Trophoblast cell (in vitro differentiated cells and primary cell): ENCODE data around the gene RCBTB2.

Source experiments
- DNase-seq, 2 donors: peaks; one replicate each; pipeline ENCODE4 v3.0.0-alpha.2; 2016
- H2AFZ ChIP-seq: 2 replicates; pipeline ENCODE4 v1.6.1; 2013; ENCODE audit warnings: low read length, moderate library complexity, mild to moderate bottlenecking; ENCODE audit not compliant: insufficient read depth, poor library complexity
- H2AK5ac ChIP-seq: 2 replicates; pipeline ENCODE4 v1.6.1; 2013; ENCODE audit warnings: mild to moderate bottlenecking, low read length
- H2BK120ac ChIP-seq: 2 replicates; pipeline ENCODE4 v1.6.1; 2013; ENCODE audit warnings: low read length, mild to moderate bottlenecking, moderate library complexity; ENCODE audit not compliant: insufficient read depth, poor library complexity
- H2BK12ac ChIP-seq: 2 replicates; pipeline ENCODE4 v1.6.1; 2013; ENCODE audit warnings: mild to moderate bottlenecking, low read length, moderate library complexity
- H2BK5ac ChIP-seq: 2 replicates; pipeline ENCODE4 v1.6.1; 2013; ENCODE audit warnings: low read length, low read depth, moderate library complexity, mild to moderate bottlenecking; ENCODE audit not compliant: poor library complexity
- H3K14ac ChIP-seq: 2 replicates; pipeline ENCODE4 v1.6.1; 2013; ENCODE audit warnings: mild to moderate bottlenecking, low read length
- H3K18ac ChIP-seq: 2 replicates; pipeline ENCODE4 v1.6.1; 2013; ENCODE audit warnings: mild to moderate bottlenecking, low read length
- H3K23ac ChIP-seq: 2 replicates; pipeline ENCODE4 v1.6.1; 2013; ENCODE audit warnings: low read length
- H3K27ac ChIP-seq: 2 replicates; pipeline ENCODE4 v1.5.1; 2013; ENCODE audit warnings: low read depth, mild to moderate bottlenecking, inconsistent platforms, low read length, moderate library complexity
- H3K27me3 ChIP-seq: 2 replicates; pipeline ENCODE4 v1.6.1; 2013; ENCODE audit warnings: inconsistent platforms, mild to moderate bottlenecking, low read length, moderate library complexity; ENCODE audit not compliant: insufficient read depth
- H3K36me3 ChIP-seq, 2 experiments: 1 replicate in 1 of 2; 2 replicates in 1 of 2; pipeline ENCODE4 v1.6.1; 2013; ENCODE audit warnings: low read length in 2 of 2, mild to moderate bottlenecking in 2 of 2, moderate library complexity in 1 of 2; ENCODE audit not compliant: insufficient read depth in 2 of 2, control insufficient read depth in 1 of 2
- H3K4ac ChIP-seq: 2 replicates; pipeline ENCODE4 v1.6.1; 2013; ENCODE audit warnings: low read depth, mild to moderate bottlenecking, low read length, moderate library complexity
- H3K4me1 ChIP-seq, 2 experiments: 1 replicate in 1 of 2; 2 replicates in 1 of 2; pipeline ENCODE4 v1.6.1; 2013; ENCODE audit warnings: low read length in 2 of 2, mild to moderate bottlenecking in 2 of 2, moderate library complexity in 1 of 2; ENCODE audit not compliant: insufficient read depth in 2 of 2, control insufficient read depth in 1 of 2
- H3K4me2 ChIP-seq: 2 replicates; pipeline ENCODE4 v1.6.1; 2013; ENCODE audit warnings: inconsistent platforms, mild to moderate bottlenecking, low read length, moderate library complexity
- H3K4me3 ChIP-seq: 2 replicates; pipeline ENCODE4 v1.5.1; 2013; ENCODE audit warnings: mild to moderate bottlenecking, low read depth, low read length, inconsistent platforms
- H3K79me1 ChIP-seq: one replicate; pipeline ENCODE4 v1.6.1; 2013; ENCODE audit warnings: low read length
- H3K79me2 ChIP-seq: 2 replicates; pipeline ENCODE4 v1.6.1; 2013; ENCODE audit warnings: low read length, mild to moderate bottlenecking; ENCODE audit not compliant: control insufficient read depth, insufficient read depth, poor library complexity
- H3K9ac ChIP-seq: 2 replicates; pipeline ENCODE4 v1.6.1; 2013; ENCODE audit warnings: mild to moderate bottlenecking, low read length
- H3K9me3 ChIP-seq: 2 replicates; pipeline ENCODE4 v1.6.1; 2013; ENCODE audit warnings: low read depth, mild to moderate bottlenecking, control low read depth, inconsistent platforms, low read length; ENCODE audit not compliant: insufficient read depth
- H4K12ac ChIP-seq: 2 replicates; pipeline ENCODE4 v1.6.1; 2013; ENCODE audit warnings: low read depth, mild to moderate bottlenecking, low read length, moderate library complexity
- H4K8ac ChIP-seq: 2 replicates; pipeline ENCODE4 v1.6.1; 2013; ENCODE audit warnings: low read depth, mild to moderate bottlenecking, low read length, moderate library complexity
- H4K91ac ChIP-seq: one replicate; pipeline ENCODE4 v1.6.1; 2013; ENCODE audit warnings: low read depth, mild to moderate bottlenecking, low read length, moderate library complexity
- WGBS: extraction: QIAGEN DNeasy Blood & Tissue Kit; methylation state at CpG from one replicate; pipeline ENCODE4 v1.1.7; 2013; ENCODE audit warnings: missing lambda C conversion rate; ENCODE audit not compliant: insufficient read length, insufficient coverage; ENCODE audit errors: extremely low coverage; 5-methylcytosine and 5-hydroxymethylcytosine counted together

The RCBTB2 gene

GRCh38 chr13:48485432-48485831 is 47.4 kb downstream of the RCBTB2 start:
- no peak overlapping the region for H2BK12ac ChIP-seq
- H3K9ac ChIP-seq, result no peak overlapping the region
- no peak overlapping the region for H3K4me2 ChIP-seq
- H3K23ac ChIP-seq, result no peak overlapping the region
- no CpG with 5 or more reads among the region's 3 CpGs for WGBS
- H3K4me1 ChIP-seq, result no peaks in the 10 kb centered on the region
- no peaks in the 10 kb centered on the region for H3K27me3 ChIP-seq
- H2BK5ac ChIP-seq, result no peak overlapping the region
- no peak overlapping the region for H3K4ac ChIP-seq
- no peaks in the 10 kb centered on the region for H3K79me1 ChIP-seq
- no peak overlapping the region for H2AK5ac ChIP-seq
- no peak overlapping the region for H3K4me3 ChIP-seq
- H3K9me3 ChIP-seq, result peaks cover 2% of the 10 kb centered on the region
- H3K14ac ChIP-seq, result no peak overlapping the region
- no peak overlapping the region for H3K27ac ChIP-seq
- no peak overlapping the region for H4K12ac ChIP-seq
- H2BK120ac ChIP-seq, result no peak overlapping the region
- no peak overlapping the region for H2AFZ ChIP-seq
- H3K36me3 ChIP-seq, result peaks cover 0 to 2% of the 10 kb centered on the region in 2 experiments
- no peaks in the 10 kb centered on the region for H3K79me2 ChIP-seq
- DNase-seq, result peak; percentile 51 to 79
- no peak overlapping the region for H4K91ac ChIP-seq
- H3K18ac ChIP-seq, result no peak overlapping the region
- no peak overlapping the region for H4K8ac ChIP-seq

- no peaks in the 10 kb centered on the region for H3K79me2 ChIP-seq
- no peak overlapping the region for H2BK5ac ChIP-seq
- no peak overlapping the region for H4K91ac ChIP-seq
- H3K79me1 ChIP-seq, result no peaks in the 10 kb centered on the region
- no peak overlapping the region for H2AK5ac ChIP-seq
- H4K12ac ChIP-seq, result no peak overlapping the region
- H2AFZ ChIP-seq, result no peak overlapping the region
- no peak overlapping the region for H2BK12ac ChIP-seq
- H3K23ac ChIP-seq, result no peak overlapping the region
- H3K27ac ChIP-seq, result no peak overlapping the region
- no peak overlapping the region for H4K8ac ChIP-seq
- H3K4me2 ChIP-seq, result no peak overlapping the region
- H3K14ac ChIP-seq, result no peak overlapping the region
- no peak overlapping the region for H3K18ac ChIP-seq
- WGBS, result no CpG with 5 or more reads among the region's 3 CpGs
- no peak overlapping the region for H2BK120ac ChIP-seq
- H3K4ac ChIP-seq, result no peak overlapping the region
- peaks cover 2% of the 10 kb centered on the region for H3K9me3 ChIP-seq
- H3K36me3 ChIP-seq, result peaks cover 0 to 2% of the 10 kb centered on the region in 2 experiments
- no peaks in the 10 kb centered on the region for H3K27me3 ChIP-seq
- no peak overlapping the region for H3K4me3 ChIP-seq
- no peak for DNase-seq
- no peak overlapping the region for H3K9ac ChIP-seq
- H3K4me1 ChIP-seq, result no peaks in the 10 kb centered on the region
These were observed 49.3 kb downstream of the RCBTB2 start for GRCh38 chr13:48483575-48483974.

GRCh38 chr13:48478391-48478790 is 54.5 kb downstream of the RCBTB2 start:
- Histone ChIP-seq H2AK5ac (no peak overlapping the region), H3K4me1 (no peaks in the 10 kb centered on the region), H3K79me1 (no peaks in the 10 kb centered on the region), H3K27me3 (no peaks in the 10 kb centered on the region), H3K4me3 (no peak overlapping the region), H2BK120ac (no peak overlapping the region), H3K4ac (no peak overlapping the region), H4K12ac (no peak overlapping the region), H3K79me2 (no peaks in the 10 kb centered on the region), H2BK12ac (no peak overlapping the region), H3K27ac (no peak overlapping the region), H3K9me3 (no peaks in the 10 kb centered on the region), H3K14ac (no peak overlapping the region), H3K36me3 (no peaks in the 10 kb centered on the region), H3K9ac (no peak overlapping the region), H3K23ac (no peak overlapping the region), H4K8ac (no peak overlapping the region), H2AFZ (no peak overlapping the region), H4K91ac (no peak overlapping the region), H2BK5ac (no peak overlapping the region), H3K4me2 (no peak overlapping the region), H3K18ac (no peak overlapping the region)
- WGBS, result no CpG with 5 or more reads among the region's 1 CpG
- peak; percentile 24 to 80 for DNase-seq

- no peak for DNase-seq
- Histone ChIP-seq H2BK5ac (no peak overlapping the region), H2AK5ac (no peak overlapping the region), H2BK120ac (no peak overlapping the region), H3K9ac (no peak overlapping the region), H3K79me1 (no peaks in the 10 kb centered on the region), H4K8ac (no peak overlapping the region), H3K4ac (no peak overlapping the region), H3K9me3 (no peaks in the 10 kb centered on the region), H3K23ac (no peak overlapping the region), H2AFZ (no peak overlapping the region), H4K12ac (no peak overlapping the region), H3K4me3 (no peak overlapping the region), H3K14ac (no peak overlapping the region), H2BK12ac (no peak overlapping the region), H3K79me2 (no peaks in the 10 kb centered on the region), H3K36me3 (no peaks in the 10 kb centered on the region), H3K18ac (no peak overlapping the region), H3K27ac (no peak overlapping the region), H3K4me2 (no peak overlapping the region), H3K27me3 (no peaks in the 10 kb centered on the region), H3K4me1 (no peaks in the 10 kb centered on the region), H4K91ac (no peak overlapping the region)
- whole genome bisulfite sequencing, result no CpG with 5 or more reads among the region's 2 CpGs
These were observed 55.6 kb downstream of the RCBTB2 start for GRCh38 chr13:48477191-48477855.
